Measurements from ENCODE around the gene TMEM250. TPM values are rescaled to one million over a fixed set of nuclear protein-coding genes. Genes with fewer than 3 reads are reported as not detected.

The TMEM250 gene
- total and polyA plus RNA-seq, 9 donors: 19.7 to 27.9 (median 22.9) TPM

- peaks cover 28% of the 10 kb centered on the region for H3K4me1 ChIP-seq (ENCODE audit: control insufficient read depth, insufficient read depth, low read length)
- no peak overlapping the region for H3K4me3 ChIP-seq (ENCODE audit: low read length)
- DNase-seq: peak; percentile 6
- no peaks in the 10 kb centered on the region for H3K27me3 ChIP-seq (ENCODE audit: control insufficient read depth, insufficient read depth, low read length)
- WGBS (ENCODE audit: insufficient coverage): no CpG with 5 or more reads among the region's 8 CpGs
- H3K9me3 ChIP-seq (replicated peaks; ENCODE audit: control insufficient read depth, low read depth, low read length): no peaks in the 10 kb centered on the region
- no peaks in the 10 kb centered on the region for H3K36me3 ChIP-seq (ENCODE audit: control insufficient read depth, insufficient read depth, low read length)
- no peak overlapping the region for H3K27ac ChIP-seq (ENCODE audit: low read length)
These were observed 41.2 kb downstream of the TMEM250 start for GRCh38 chr9:136077491-136077890.

- WGBS (ENCODE audit: insufficient coverage): 78% methylated on average over 26 of the region's 26 CpGs
- no peak overlapping the region for H3K27ac ChIP-seq (ENCODE audit: low read length)
- peaks cover 14% of the 10 kb centered on the region for H3K4me1 ChIP-seq (ENCODE audit: control insufficient read depth, insufficient read depth, low read length)
- peak; percentile 6 for DNase-seq
- no peaks in the 10 kb centered on the region for H3K27me3 ChIP-seq (ENCODE audit: control insufficient read depth, insufficient read depth, low read length)
- no peaks in the 10 kb centered on the region for H3K9me3 ChIP-seq (replicated peaks; ENCODE audit: control insufficient read depth, low read depth, low read length)
- H3K36me3 ChIP-seq (ENCODE audit: control insufficient read depth, insufficient read depth, low read length): no peaks in the 10 kb centered on the region
- no peak overlapping the region for H3K4me3 ChIP-seq (ENCODE audit: low read length)
These were observed 42.6 kb downstream of the TMEM250 start for GRCh38 chr9:136075881-136076678.

GRCh38 chr9:136075134-136075841 lies 43.4 kb downstream of the TMEM250 start:
- Histone ChIP-seq H3K4me1 (ENCODE audit: control insufficient read depth, insufficient read depth, low read length) (peaks cover 12% of the 10 kb centered on the region), H3K27ac (ENCODE audit: low read length) (no peak overlapping the region), H3K27me3 (ENCODE audit: control insufficient read depth, insufficient read depth, low read length) (no peaks in the 10 kb centered on the region), H3K36me3 (ENCODE audit: control insufficient read depth, insufficient read depth, low read length) (no peaks in the 10 kb centered on the region), H3K4me3 (ENCODE audit: low read length) (no peak overlapping the region), H3K9me3 (replicated peaks; ENCODE audit: control insufficient read depth, low read depth, low read length) (no peaks in the 10 kb centered on the region)
- DNase-seq: no peak
- WGBS (ENCODE audit: insufficient coverage): 73% methylated on average over 34 of the region's 35 CpGs

- DNase-seq: no peak
- H3K27me3 ChIP-seq (ENCODE audit: control insufficient read depth, insufficient read depth, low read length): no peaks in the 10 kb centered on the region
- no peaks in the 10 kb centered on the region for H3K36me3 ChIP-seq (ENCODE audit: control insufficient read depth, insufficient read depth, low read length)
- H3K4me1 ChIP-seq (ENCODE audit: control insufficient read depth, insufficient read depth, low read length): peaks cover 7% of the 10 kb centered on the region
- WGBS (ENCODE audit: insufficient coverage): 85% methylated on average over 18 of the region's 28 CpGs
- H3K4me3 ChIP-seq (ENCODE audit: low read length): no peak overlapping the region
- no peak overlapping the region for H3K27ac ChIP-seq (ENCODE audit: low read length)
- H3K9me3 ChIP-seq (replicated peaks; ENCODE audit: control insufficient read depth, low read depth, low read length): no peaks in the 10 kb centered on the region
These were observed 44.0 kb downstream of the TMEM250 start for GRCh38 chr9:136074706-136075105.

Other genes with a start within 250 kb of the TMEM250 start
- 27.0 TPM for gene CAMSAP1, start 211.3 kb downstream of the TMEM250 start, total RNA-seq
- 10 to 100 TPM; 19.4 to 27.9 (median 23.1) TPM for gene CAMSAP1, start 211.3 kb downstream of the TMEM250 start, polyA plus RNA-seq (ENCODE audit: insufficient read depth in 1 of 8, insufficient read length in 8 of 8, low replicate concordance in 1 of 8)
- gene UBAC1, start 157.5 kb downstream of the TMEM250 start, total RNA-seq: 51.8 TPM
- 10 to 100 TPM; 34.1 to 48.3 (median 39.6) TPM for gene UBAC1, start 157.5 kb downstream of the TMEM250 start, polyA plus RNA-seq (ENCODE audit: insufficient read depth in 1 of 8, insufficient read length in 8 of 8, low replicate concordance in 1 of 8)
- 9.3 TPM for gene NACC2, start 23.6 kb downstream of the TMEM250 start, total RNA-seq
- 10 to 100 TPM in 4 of 8 donors, 1 to 10 TPM in 4; 6.8 to 11.7 (median 9.8) TPM for gene NACC2, start 23.6 kb downstream of the TMEM250 start, polyA plus RNA-seq (ENCODE audit: insufficient read depth in 1 of 8, insufficient read length in 8 of 8, low replicate concordance in 1 of 8)
- gene LHX3, start 86.3 kb upstream of the TMEM250 start, total RNA-seq: not detected
- under 1 TPM in 1 of 8 donors, not detected in 7; 0.24 TPM for gene LHX3, start 86.3 kb upstream of the TMEM250 start, polyA plus RNA-seq (ENCODE audit: insufficient read depth in 1 of 8, insufficient read length in 8 of 8, low replicate concordance in 1 of 8)
- gene QSOX2, start 126.9 kb upstream of the TMEM250 start, total RNA-seq: 4.1 TPM
- 10 to 100 TPM in 3 of 8 donors, 1 to 10 TPM in 5; 7.0 to 11.8 (median 8.7) TPM for gene QSOX2, start 126.9 kb upstream of the TMEM250 start, polyA plus RNA-seq (ENCODE audit: insufficient read depth in 1 of 8, insufficient read length in 8 of 8, low replicate concordance in 1 of 8)
- gene CCDC187, start 185.2 kb upstream of the TMEM250 start, total RNA-seq: 0.04 TPM
- gene CCDC187, start 185.2 kb upstream of the TMEM250 start, polyA plus RNA-seq (ENCODE audit: insufficient read depth in 1 of 8, insufficient read length in 8 of 8, low replicate concordance in 1 of 8): under 1 TPM; 0.01 to 0.16 (median 0.08) TPM
- gene GPSM1, start 208.7 kb upstream of the TMEM250 start, total RNA-seq: 25.1 TPM
- gene GPSM1, start 208.7 kb upstream of the TMEM250 start, polyA plus RNA-seq (ENCODE audit: insufficient read depth in 1 of 8, insufficient read length in 8 of 8, low replicate concordance in 1 of 8): 10 to 100 TPM; 22.8 to 36.0 (median 27.3) TPM
- 30.2 TPM for gene DNLZ, start 244.9 kb upstream of the TMEM250 start, total RNA-seq
- gene DNLZ, start 244.9 kb upstream of the TMEM250 start, polyA plus RNA-seq (ENCODE audit: insufficient read depth in 1 of 8, insufficient read length in 8 of 8, low replicate concordance in 1 of 8): 10 to 100 TPM in 4 of 8 donors, 1 to 10 TPM in 4; 8.1 to 31.5 (median 9.8) TPM